ENCODE data around the gene CAPNS1.
A peak's percentile ranks its signal among the peaks of the same experiment; 100 is the strongest.

The CAPNS1 gene

GRCh38 chr19:36101550-36102327 is 38.1 kb upstream of the CAPNS1 start:
- Histone ChIP-seq H3K9me3 (ENCODE audit: insufficient read depth, low read depth, low read length) (no peaks in the 10 kb centered on the region), H2BK12ac (ENCODE audit: low read length) (no peak overlapping the region), H3K4me1 (ENCODE audit: control insufficient read depth in 1 of 2, insufficient read depth in 2 of 2, low read length in 2 of 2) (peaks cover 0 to 5% of the 10 kb centered on the region in 2 experiments), H4K91ac (ENCODE audit: low read depth, low read length) (no peak overlapping the region), H3K4me2 (ENCODE audit: low read length) (no peak overlapping the region), H3K23ac (ENCODE audit: low read length) (no peak overlapping the region), H4K8ac (ENCODE audit: low read depth, low read length) (no peak overlapping the region), H2BK5ac (ENCODE audit: low read depth, low read length, poor library complexity) (no peak overlapping the region), H3K36me3 (ENCODE audit: control insufficient read depth in 1 of 2, insufficient read depth in 2 of 2, low read length in 2 of 2) (peaks cover 64 to 67% of the 10 kb centered on the region in 2 experiments), H3K4ac (ENCODE audit: low read depth, low read length) (no peak overlapping the region), H3K18ac (ENCODE audit: low read length) (no peak overlapping the region), H2AK5ac (ENCODE audit: low read length) (no peak overlapping the region), H3K79me2 (ENCODE audit: control insufficient read depth, insufficient read depth, low read length, poor library complexity) (no peaks in the 10 kb centered on the region), H3K4me3 (ENCODE audit: low read depth, low read length) (no peak overlapping the region), H3K9ac (ENCODE audit: low read length) (no peak overlapping the region), H3K27ac (ENCODE audit: low read depth, low read length) (no peak overlapping the region), H3K27me3 (ENCODE audit: insufficient read depth, low read length) (no peaks in the 10 kb centered on the region), H4K12ac (ENCODE audit: low read depth, low read length) (no peak overlapping the region), H2BK120ac (ENCODE audit: insufficient read depth, low read length, poor library complexity) (no peak overlapping the region), H3K79me1 (ENCODE audit: low read length) (no peaks in the 10 kb centered on the region), H3K14ac (ENCODE audit: low read length) (no peak overlapping the region), H2AFZ (ENCODE audit: insufficient read depth, low read length, poor library complexity) (no peak overlapping the region)
- WGBS (ENCODE audit: extremely low coverage, insufficient coverage, insufficient read length), result no CpG with 5 or more reads among the region's 27 CpGs
- peak in 1 of 2 donors; percentile 23 for DNase-seq

- no peak for DNase-seq
- no peak overlapping the region for H2BK5ac ChIP-seq (ENCODE audit: low read depth, low read length, poor library complexity)
- H4K12ac ChIP-seq (ENCODE audit: low read depth, low read length), result no peak overlapping the region
- H3K4me1 ChIP-seq (ENCODE audit: control insufficient read depth in 1 of 2, insufficient read depth in 2 of 2, low read length in 2 of 2), result peaks cover 0 to 5% of the 10 kb centered on the region in 2 experiments
- H3K27me3 ChIP-seq (ENCODE audit: insufficient read depth, low read length), result no peaks in the 10 kb centered on the region
- H3K79me1 ChIP-seq (ENCODE audit: low read length), result no peaks in the 10 kb centered on the region
- no peak overlapping the region for H2AFZ ChIP-seq (ENCODE audit: insufficient read depth, low read length, poor library complexity)
- no peak overlapping the region for H3K4me3 ChIP-seq (ENCODE audit: low read depth, low read length)
- no peak overlapping the region for H2AK5ac ChIP-seq (ENCODE audit: low read length)
- no peaks in the 10 kb centered on the region for H3K9me3 ChIP-seq (ENCODE audit: insufficient read depth, low read depth, low read length)
- H3K27ac ChIP-seq (ENCODE audit: low read depth, low read length), result no peak overlapping the region
- no peak overlapping the region for H4K8ac ChIP-seq (ENCODE audit: low read depth, low read length)
- H3K79me2 ChIP-seq (ENCODE audit: control insufficient read depth, insufficient read depth, low read length, poor library complexity), result no peaks in the 10 kb centered on the region
- no peak overlapping the region for H3K14ac ChIP-seq (ENCODE audit: low read length)
- no peak overlapping the region for H3K4me2 ChIP-seq (ENCODE audit: low read length)
- H3K36me3 ChIP-seq (ENCODE audit: control insufficient read depth in 1 of 2, insufficient read depth in 2 of 2, low read length in 2 of 2), result peaks cover 63 to 64% of the 10 kb centered on the region in 2 experiments
- no peak overlapping the region for H3K4ac ChIP-seq (ENCODE audit: low read depth, low read length)
- no peak overlapping the region for H3K18ac ChIP-seq (ENCODE audit: low read length)
- H2BK12ac ChIP-seq (ENCODE audit: low read length), result no peak overlapping the region
- H2BK120ac ChIP-seq (ENCODE audit: insufficient read depth, low read length, poor library complexity), result no peak overlapping the region
- WGBS (ENCODE audit: extremely low coverage, insufficient coverage, insufficient read length), result no CpG with 5 or more reads among the region's 24 CpGs
- H3K9ac ChIP-seq (ENCODE audit: low read length), result peak overlapping the region; percentile 16
- H4K91ac ChIP-seq (ENCODE audit: low read depth, low read length), result no peak overlapping the region
- H3K23ac ChIP-seq (ENCODE audit: low read length), result no peak overlapping the region
These were observed 36.7 kb upstream of the CAPNS1 start for GRCh38 chr19:36103040-36103626.

- Histone ChIP-seq H3K4ac (ENCODE audit: low read depth, low read length) (no peak overlapping the region), H3K9me3 (ENCODE audit: insufficient read depth, low read depth, low read length) (no peaks in the 10 kb centered on the region), H3K18ac (ENCODE audit: low read length) (no peak overlapping the region), H3K27ac (ENCODE audit: low read depth, low read length) (no peak overlapping the region), H3K14ac (ENCODE audit: low read length) (no peak overlapping the region), H2AFZ (ENCODE audit: insufficient read depth, low read length, poor library complexity) (no peak overlapping the region), H3K23ac (ENCODE audit: low read length) (no peak overlapping the region), H2BK120ac (ENCODE audit: insufficient read depth, low read length, poor library complexity) (no peak overlapping the region), H3K27me3 (ENCODE audit: insufficient read depth, low read length) (no peaks in the 10 kb centered on the region), H4K8ac (ENCODE audit: low read depth, low read length) (no peak overlapping the region), H3K4me1 (ENCODE audit: control insufficient read depth in 1 of 2, insufficient read depth in 2 of 2, low read length in 2 of 2) (peaks cover 0 to 5% of the 10 kb centered on the region in 2 experiments), H3K4me3 (ENCODE audit: low read depth, low read length) (no peak overlapping the region), H2BK12ac (ENCODE audit: low read length) (no peak overlapping the region), H3K79me1 (ENCODE audit: low read length) (no peaks in the 10 kb centered on the region), H2BK5ac (ENCODE audit: low read depth, low read length, poor library complexity) (no peak overlapping the region), H3K4me2 (ENCODE audit: low read length) (no peak overlapping the region), H4K91ac (ENCODE audit: low read depth, low read length) (no peak overlapping the region), H3K9ac (ENCODE audit: low read length) (no peak overlapping the region), H3K36me3 (ENCODE audit: control insufficient read depth in 1 of 2, insufficient read depth in 2 of 2, low read length in 2 of 2) (peaks cover 64% of the 10 kb centered on the region in 2 experiments), H4K12ac (ENCODE audit: low read depth, low read length) (no peak overlapping the region), H2AK5ac (ENCODE audit: low read length) (no peak overlapping the region), H3K79me2 (ENCODE audit: control insufficient read depth, insufficient read depth, low read length, poor library complexity) (no peaks in the 10 kb centered on the region)
- WGBS (ENCODE audit: extremely low coverage, insufficient coverage, insufficient read length), result no CpG with 5 or more reads among the region's 12 CpGs
- DNase-seq, result peak in 1 of 2 donors; percentile 44
These were observed 35.9 kb upstream of the CAPNS1 start for GRCh38 chr19:36103842-36104552.

- Histone ChIP-seq H3K18ac (ENCODE audit: low read length) (no peak overlapping the region), H3K23ac (ENCODE audit: low read length) (no peak overlapping the region), H3K9ac (ENCODE audit: low read length) (no peak overlapping the region), H3K4ac (ENCODE audit: low read depth, low read length) (no peak overlapping the region), H2AFZ (ENCODE audit: insufficient read depth, low read length, poor library complexity) (no peak overlapping the region), H3K14ac (ENCODE audit: low read length) (no peak overlapping the region), H2BK5ac (ENCODE audit: low read depth, low read length, poor library complexity) (no peak overlapping the region), H3K79me1 (ENCODE audit: low read length) (no peaks in the 10 kb centered on the region), H2BK12ac (ENCODE audit: low read length) (no peak overlapping the region), H2AK5ac (ENCODE audit: low read length) (no peak overlapping the region), H4K12ac (ENCODE audit: low read depth, low read length) (no peak overlapping the region), H4K91ac (ENCODE audit: low read depth, low read length) (no peak overlapping the region), H3K4me1 (ENCODE audit: control insufficient read depth in 1 of 2, insufficient read depth in 2 of 2, low read length in 2 of 2) (peaks cover 0 to 5% of the 10 kb centered on the region in 2 experiments), H3K4me3 (ENCODE audit: low read depth, low read length) (no peak overlapping the region), H3K4me2 (ENCODE audit: low read length) (no peak overlapping the region), H4K8ac (ENCODE audit: low read depth, low read length) (no peak overlapping the region), H2BK120ac (ENCODE audit: insufficient read depth, low read length, poor library complexity) (no peak overlapping the region), H3K27me3 (ENCODE audit: insufficient read depth, low read length) (no peaks in the 10 kb centered on the region), H3K9me3 (ENCODE audit: insufficient read depth, low read depth, low read length) (no peaks in the 10 kb centered on the region), H3K79me2 (ENCODE audit: control insufficient read depth, insufficient read depth, low read length, poor library complexity) (no peaks in the 10 kb centered on the region), H3K27ac (ENCODE audit: low read depth, low read length) (no peak overlapping the region), H3K36me3 (ENCODE audit: control insufficient read depth in 1 of 2, insufficient read depth in 2 of 2, low read length in 2 of 2) (peaks cover 49 to 51% of the 10 kb centered on the region in 2 experiments)
- no CpG with 5 or more reads among the region's 6 CpGs for WGBS (ENCODE audit: extremely low coverage, insufficient coverage, insufficient read length)
- DNase-seq, result no peak
These were observed 33.4 kb upstream of the CAPNS1 start for GRCh38 chr19:36106441-36106840.

All from trophoblast cell (in vitro differentiated cells and primary cell).